PC-3 (cell line): Measurements from ENCODE around the gene CEBPE.

ENCODE experiments used
- EZH2 ChIP-seq: fragments of 300-600 bp; sonication (generic); IDR thresholded peaks from one replicate; pipeline ENCODE4 v1.6.1; 2017; ENCODE audit warnings: antibody characterized with exemption, mild to moderate bottlenecking, low read length; ENCODE audit not compliant: unreplicated experiment
- EZH2phosphoT487 ChIP-seq: fragments of 300-600 bp; sonication (generic); IDR thresholded peaks from 2 replicates; pipeline ENCODE4 v1.6.1; 2018; ENCODE audit warnings: mild to moderate bottlenecking, antibody characterized with exemption, low read length, borderline replicate concordance
- TF ChIP-seq, protein P1 (sequence below): fragments of 300-600 bp; sonication (generic); conservative IDR thresholded peaks from 2 replicates; pipeline ENCODE4 v1.5.1; 2017; ENCODE audit warnings: antibody characterized with exemption, low read depth, mild to moderate bottlenecking, low read length

DNA sequence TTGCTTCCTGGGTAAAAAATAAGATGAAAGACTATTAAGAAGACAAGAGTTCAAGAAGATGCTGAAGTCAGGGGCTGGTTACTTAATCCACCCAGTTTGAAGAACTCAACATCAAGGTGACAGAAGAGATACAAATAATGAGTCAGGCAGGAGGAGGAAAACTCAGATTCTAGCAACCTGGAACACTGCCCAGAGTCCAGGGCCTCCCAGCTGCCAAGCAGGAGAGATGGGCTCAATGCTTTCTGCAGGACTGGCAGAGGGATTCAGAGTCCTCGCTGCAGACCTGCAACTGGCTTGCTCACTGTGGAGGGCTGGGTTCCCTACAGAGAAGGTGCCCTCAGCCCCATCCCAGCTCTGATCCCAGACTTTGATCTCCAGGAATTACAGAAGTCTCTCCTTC is 28.6 kb upstream of the CEBPE start:
- TF ChIP-seq EZH2phosphoT487 (no peak), EZH2 (no peak)
- TF ChIP-seq, protein P1, sequence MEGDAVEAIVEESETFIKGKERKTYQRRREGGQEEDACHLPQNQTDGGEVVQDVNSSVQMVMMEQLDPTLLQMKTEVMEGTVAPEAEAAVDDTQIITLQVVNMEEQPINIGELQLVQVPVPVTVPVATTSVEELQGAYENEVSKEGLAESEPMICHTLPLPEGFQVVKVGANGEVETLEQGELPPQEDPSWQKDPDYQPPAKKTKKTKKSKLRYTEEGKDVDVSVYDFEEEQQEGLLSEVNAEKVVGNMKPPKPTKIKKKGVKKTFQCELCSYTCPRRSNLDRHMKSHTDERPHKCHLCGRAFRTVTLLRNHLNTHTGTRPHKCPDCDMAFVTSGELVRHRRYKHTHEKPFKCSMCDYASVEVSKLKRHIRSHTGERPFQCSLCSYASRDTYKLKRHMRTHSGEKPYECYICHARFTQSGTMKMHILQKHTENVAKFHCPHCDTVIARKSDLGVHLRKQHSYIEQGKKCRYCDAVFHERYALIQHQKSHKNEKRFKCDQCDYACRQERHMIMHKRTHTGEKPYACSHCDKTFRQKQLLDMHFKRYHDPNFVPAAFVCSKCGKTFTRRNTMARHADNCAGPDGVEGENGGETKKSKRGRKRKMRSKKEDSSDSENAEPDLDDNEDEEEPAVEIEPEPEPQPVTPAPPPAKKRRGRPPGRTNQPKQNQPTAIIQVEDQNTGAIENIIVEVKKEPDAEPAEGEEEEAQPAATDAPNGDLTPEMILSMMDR: no peak
